GM21526 (cell line): ENCODE results near the gene AIG1.
A peak's percentile ranks its signal among the peaks of the same experiment; 100 is the strongest.
"Not testable (repeated sequence)": the region's sequence is repeated elsewhere in the genome, so short reads cannot be mapped to it uniquely, and the experiment has no call there.

Experiments
- ATAC-seq: cut with Tn5 transposase; IDR thresholded peaks from one replicate; pipeline ENCODE4 v1.9.1; 2021; ENCODE audit warnings: moderate library complexity; ENCODE audit not compliant: unreplicated experiment, low FRiP score

AIG1 gene

DNA sequence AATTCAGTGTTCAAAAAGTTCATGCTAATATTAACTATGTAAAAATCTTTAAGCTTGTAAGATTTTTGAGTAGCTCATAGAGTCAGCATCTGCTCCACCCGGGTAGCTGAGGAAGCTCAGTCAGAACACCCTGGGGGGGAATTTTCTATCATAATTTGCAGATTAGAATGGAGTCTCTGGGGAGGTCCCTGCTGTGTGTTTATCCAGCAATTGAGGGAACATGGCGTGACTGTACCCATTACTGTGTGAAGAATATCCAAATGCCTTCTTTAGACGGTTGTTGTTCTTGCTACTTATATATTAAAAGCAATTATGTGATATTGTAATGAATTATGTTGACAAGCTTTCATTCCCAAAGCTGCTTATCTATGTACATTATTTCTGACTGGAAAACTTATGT, 64.8 kb downstream of the AIG1 start:
- ATAC-seq = no peak

DNA sequence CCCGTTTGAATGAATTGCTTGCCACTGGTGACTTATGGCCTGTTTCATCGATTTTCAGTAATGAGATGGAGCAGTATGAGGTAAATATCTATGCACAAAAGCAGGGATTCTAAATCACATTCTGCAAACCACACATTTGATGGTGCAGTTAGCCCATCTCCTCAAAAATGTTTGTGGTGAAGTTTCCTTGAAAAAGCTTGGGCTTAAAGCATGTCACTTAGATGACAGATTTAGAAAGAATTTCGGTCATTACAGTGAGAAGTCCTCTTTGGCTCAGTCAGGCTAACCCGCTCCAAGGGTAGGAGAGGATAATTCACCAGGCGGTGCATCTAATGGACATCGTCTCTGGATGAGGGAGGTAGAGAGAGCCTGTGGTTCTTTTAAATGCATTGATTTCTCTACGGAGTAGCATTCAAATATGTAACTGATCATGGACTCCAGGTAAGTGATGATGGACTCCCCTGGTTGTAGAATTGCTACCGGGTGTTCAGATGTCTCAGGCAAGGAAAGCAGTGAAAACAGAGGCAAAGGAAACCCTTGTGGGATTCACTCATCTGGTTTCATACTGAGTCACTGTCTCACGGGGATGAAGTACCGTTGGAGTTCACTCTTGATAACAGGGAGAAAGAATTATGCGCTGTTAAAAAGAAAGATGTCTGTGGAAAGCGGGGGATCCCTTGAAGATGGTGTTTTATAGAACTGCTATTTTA, 65.3 kb downstream of the AIG1 start:
- peak; percentile 57 for ATAC-seq

DNA sequence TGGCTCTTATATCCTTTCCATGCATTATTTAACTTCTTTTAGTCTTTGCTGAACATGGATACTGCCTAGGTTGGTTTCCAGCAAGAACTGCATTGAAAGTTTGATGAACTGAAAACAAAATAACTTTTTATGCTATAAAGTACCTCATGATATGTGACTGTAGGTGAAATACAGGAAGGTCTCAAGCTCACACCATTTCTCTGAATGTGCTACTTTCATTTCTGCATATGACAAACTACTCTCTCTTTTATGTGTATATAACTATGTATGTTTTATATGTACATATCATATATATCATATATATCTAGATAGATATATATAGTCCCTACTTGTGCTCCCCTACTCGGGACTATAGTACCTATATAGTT, 65.9 kb downstream of the AIG1 start:
- ATAC-seq = peak; percentile 87

DNA sequence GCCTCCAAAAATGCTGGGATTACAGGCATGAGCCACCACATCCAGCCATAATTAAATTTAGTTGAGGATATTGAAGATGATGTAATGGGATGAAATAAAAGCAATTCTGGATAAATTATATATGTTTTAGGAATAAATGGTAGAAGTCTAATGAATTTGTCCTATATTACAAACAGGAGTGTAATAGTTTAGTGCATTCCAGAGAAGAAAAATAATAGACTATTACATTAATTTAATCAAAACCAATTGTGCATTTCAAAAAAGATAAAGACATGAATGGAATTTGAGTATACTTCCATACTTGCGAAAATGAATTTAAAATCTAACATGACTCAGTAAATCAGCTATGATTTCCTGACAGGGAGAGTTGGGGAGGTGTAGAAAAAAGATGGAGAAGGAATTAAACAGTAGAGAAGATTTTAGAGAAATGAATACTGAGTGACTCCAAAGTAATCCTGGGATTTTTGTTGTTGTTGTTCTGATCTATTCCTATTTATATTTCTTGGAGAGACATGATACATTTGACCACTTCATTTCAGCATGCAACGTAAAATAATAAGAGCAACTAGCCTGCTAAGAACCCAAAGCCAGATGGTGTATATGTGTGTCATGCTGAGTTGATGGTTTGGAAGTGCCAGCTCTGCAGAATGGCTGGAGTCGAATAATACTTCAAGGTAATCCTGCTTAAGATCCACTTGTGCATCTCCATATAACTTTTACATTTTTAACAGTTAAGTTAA, 67.4 kb downstream of the AIG1 start:
- ATAC-seq = no peak

DNA sequence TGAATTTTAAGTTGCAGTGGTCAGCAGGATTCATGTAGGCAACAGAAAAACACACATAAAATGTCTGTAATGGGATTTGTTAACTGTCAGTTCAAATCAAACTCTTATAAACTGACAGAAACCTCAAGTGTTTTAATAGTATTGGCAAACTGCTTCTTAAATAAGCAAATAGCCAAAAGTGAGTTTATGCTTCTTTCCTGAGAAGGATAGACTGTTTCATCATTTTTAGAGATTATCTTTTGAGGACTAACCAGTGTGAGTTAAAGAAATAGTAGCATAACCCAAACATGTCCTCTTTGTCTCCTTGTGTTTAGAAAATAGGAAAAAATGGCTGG, 68.0 kb downstream of the AIG1 start:
- ATAC-seq = no peak

DNA sequence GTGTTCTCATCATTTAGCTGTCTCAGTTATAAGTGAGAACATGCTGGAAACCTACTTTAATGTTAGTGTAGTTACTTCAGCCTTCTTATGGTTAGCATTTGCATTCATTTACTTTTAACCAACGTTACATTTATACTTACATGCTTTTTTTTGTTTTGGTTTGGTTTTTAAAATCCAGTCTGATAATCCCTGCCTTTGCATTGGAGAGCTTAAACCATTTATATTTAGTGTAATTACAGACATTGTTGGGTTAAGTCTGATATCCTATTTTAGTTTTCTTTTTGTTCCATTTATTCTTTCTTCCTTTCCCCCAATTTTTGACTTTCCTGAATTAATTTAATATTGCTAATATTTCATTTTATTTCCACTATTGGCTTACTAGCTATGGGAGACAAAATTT, 70.2 kb downstream of the AIG1 start:
- ATAC-seq = no peak

DNA sequence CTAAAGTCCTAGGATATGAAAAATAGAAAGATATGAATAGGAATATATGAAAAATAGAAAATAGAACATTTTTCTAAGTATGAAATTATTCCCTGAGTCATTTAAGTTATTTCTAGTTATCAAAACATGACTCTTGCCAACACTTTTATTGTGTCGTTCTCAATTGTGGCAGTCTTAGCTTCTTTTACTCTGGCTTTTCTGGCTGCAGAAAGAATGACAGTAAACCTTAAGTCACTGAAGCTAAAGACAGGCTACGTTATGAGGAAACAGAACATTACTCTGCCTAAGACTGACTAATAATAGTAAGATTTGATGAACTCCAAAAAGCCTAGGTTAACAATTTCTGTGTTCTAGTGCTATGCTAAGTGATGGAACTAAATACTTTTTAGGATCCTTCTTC, 74.6 kb downstream of the AIG1 start:
- ATAC-seq = no peak

DNA sequence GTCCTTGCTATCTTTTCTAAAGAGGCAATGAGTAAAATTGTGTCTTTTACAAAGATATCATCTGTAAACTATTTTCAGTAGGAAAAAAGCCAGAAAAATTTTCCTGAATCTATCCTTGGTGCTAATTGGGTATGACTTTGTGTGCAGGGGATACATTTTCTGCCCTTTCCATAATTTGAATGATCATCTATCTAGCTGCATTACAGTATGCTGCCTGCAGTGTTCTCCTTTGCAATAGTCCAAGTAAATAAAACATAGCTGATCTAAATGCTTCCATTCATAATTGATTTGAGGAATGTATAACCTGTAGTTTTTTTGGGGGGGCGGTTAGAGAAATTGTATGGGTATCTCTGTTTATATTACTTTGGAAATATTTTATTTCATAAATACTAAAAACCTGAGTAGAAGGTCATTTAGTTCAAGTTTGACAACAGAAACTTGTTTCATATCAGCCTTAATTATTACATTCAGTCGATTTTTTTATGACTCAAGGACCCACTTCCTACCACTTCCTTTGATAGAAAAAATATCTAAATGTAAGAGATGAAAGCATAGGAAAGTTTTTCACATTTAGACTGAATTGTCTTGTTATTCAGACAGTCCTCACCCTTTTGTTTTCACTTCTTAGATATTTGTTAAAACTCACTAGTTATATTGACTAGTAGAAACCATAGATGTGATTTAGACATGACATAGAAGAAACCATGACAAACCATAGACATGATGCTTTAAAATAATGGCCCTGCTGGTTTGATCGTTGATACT, 75.3 kb downstream of the AIG1 start:
- ATAC-seq = no peak

DNA sequence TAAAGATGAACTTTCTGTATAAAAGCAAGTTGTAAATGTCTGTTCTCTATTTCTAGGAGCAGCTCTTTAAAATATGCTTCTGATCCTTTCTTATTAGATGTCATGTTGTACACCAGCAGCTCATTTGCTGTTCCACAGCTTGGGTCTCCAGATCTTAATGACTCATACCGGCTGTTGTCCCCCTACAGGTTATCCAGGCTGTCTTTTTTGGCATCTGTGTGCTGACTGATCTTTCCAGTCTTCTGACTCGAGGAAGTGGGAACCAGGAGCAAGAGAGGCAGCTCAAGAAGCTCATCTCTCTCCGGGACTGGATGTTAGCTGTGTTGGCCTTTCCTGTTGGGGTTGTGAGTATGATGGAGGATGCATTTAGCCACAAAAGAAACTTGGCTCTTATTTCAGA, 76.0 kb downstream of the AIG1 start:
- no peak for ATAC-seq

DNA sequence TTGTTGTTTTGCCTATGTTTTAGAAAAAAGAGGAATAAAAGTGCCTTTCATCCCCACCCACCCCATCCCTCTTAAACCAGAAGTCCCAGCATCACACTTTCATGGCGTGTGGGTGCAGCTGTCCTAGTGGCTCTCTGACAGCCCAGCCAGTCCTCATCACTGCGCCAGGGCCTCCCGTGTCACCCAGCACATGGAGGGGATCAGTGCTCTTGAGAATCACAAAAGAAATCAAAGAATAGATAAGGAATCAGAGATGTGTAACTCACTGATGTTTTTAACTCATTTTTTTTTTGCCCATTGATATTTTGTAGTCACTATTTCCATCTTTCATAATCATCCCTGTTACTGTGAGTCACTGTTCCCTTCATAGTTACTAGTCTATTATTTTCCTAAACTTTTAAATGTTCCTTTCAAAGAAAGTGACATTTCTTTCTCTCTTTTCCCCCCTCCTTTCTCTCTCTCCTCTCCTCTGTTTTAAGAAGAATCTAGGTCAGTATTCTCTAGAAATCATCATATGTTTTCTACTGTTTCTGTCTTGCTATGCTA, 78.6 kb downstream of the AIG1 start:
- no peak for ATAC-seq

DNA sequence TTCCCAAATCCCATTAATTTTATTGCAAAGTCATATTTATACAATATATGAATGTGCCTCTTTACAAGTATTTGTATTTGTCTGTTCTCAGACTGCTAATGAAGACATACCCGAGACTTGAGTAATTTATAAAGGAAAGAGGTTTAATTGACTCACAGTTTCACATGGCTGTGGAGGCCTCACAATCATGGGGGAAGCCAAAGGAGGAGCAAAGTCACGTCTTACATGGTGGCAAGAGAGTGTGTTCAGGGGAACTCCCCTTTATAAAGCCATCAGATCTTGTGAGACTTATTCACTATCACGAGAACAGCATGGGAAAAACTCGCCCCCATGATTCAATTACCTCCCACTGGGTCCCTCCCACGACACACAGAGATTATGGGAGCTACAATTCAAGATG, 79.2 kb downstream of the AIG1 start:
- not testable (repeated sequence) for ATAC-seq

DNA sequence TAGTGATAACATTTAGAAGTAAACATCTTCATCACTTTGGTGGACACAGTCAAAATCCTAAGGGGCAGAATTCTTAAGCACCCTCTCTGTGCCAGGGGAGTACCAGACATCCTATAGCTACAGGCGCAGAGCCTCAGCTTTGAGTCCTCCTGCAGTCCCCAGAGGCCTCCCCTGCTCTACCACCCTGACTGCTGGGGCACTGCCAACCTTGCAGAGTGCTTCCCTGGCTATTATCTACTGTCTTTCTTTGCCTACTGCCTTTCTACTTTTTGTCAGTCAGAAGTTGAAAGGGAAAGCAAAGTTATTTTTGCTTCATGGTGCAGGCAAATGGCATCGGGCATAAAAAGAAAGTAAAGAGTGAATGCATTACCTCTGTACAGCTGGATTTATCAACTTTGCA, 80.1 kb downstream of the AIG1 start:
- no peak for ATAC-seq

DNA sequence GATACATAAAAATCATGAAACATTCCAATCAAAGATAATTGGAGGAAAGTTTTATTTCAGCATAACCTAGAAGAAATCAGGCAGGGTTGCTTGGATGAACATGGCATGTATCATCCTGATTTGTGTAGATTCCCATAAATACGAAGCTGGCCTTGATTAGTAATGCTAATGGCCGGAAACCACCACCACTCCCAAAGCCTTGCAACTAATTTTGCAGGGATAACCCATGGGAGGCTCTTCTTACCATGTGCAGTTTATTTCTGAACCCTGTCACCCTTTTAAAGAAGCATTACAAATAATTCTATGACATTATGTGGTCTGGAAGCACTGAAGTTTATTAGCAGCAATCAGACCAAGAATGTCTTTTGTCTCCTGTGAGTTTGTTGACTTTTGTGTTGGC, 80.8 kb downstream of the AIG1 start:
- no peak for ATAC-seq

DNA sequence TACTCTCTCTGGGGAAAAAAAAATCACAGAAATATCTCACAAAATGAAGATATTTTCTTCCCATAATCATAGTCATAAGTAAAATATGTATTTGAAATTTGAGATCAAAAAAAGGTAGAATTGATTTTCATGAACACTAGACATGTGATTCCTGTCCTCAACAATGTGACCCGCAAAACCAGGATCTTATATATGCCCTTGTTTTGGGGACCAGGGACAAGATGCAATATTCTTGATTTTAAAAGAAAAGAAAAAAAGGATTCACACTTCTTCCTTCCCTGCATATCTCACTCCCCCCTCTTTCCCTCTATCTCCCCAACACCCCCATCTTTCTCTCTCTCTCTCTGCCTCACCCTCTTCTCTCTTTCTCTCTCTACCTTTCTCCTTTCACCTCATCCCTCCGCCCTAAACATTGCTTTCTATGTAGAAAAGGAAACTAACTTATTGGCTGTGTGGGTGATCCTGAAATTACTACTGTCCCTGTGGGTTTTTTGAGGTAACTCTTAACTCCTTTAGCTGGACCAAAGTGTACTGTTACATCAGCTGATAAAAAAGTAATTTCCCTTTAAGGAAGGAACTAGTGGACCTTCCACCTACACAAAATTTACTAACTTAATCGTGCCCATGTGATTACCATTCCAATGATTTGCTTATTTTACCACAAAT, 85.6 kb downstream of the AIG1 start:
- peak; percentile 62 for ATAC-seq

DNA sequence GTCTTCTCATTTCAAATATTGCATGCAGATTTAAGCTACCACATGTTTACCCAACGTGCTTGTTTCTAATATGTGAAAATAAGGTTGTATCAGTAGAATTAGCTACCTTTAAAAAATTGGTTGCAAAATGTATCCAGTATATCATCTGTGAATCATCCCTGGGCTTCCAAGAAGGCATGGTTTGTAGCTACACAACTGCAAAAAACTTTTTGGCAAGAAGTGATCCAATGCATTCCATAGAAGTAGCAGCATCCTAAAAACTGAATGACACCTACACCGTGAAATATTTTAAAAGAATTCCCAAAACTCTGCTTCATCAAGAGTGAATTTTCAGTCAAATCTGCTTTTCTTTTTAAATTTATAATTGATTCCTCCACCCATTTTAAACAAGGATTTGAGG, 89.1 kb downstream of the AIG1 start:
- ATAC-seq = no peak

DNA sequence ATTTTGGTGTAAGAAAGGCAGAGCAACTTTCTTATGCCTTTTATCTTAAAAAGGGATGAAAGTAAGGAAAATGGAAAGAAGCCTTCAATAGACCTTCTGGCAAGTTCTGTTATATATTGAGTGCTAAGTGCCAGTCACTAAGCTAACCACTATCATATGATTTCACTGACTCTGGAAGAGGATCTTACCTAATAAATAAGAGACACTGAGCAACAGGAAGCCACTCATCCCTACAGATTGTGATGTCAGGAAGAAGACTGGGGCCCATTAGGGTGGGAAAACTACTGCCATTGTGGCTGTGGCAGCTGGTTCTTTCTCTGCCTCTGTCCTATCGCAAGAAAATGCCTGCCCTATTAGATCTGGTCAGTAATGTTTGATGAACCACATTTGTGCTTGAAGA, 89.6 kb downstream of the AIG1 start:
- ATAC-seq = no peak

DNA sequence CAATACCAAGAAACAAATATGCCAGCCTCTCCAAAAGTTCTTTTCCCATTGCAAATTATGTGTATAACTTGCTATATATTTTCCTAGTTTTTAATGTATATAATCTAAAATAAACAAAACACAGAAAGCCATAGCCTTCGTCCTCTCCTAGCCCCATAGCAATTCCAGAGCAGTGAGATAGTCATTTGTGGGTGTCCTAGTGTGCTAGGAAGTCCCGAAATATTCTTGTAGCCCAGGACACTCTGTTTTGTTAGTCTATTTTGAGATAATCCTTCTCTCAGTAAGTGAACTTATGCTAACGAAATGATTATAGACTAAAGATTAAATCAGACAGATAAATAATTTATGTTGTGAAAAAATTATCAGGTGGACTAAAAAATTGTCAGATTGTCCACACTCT, 90.7 kb downstream of the AIG1 start:
- no peak for ATAC-seq

DNA sequence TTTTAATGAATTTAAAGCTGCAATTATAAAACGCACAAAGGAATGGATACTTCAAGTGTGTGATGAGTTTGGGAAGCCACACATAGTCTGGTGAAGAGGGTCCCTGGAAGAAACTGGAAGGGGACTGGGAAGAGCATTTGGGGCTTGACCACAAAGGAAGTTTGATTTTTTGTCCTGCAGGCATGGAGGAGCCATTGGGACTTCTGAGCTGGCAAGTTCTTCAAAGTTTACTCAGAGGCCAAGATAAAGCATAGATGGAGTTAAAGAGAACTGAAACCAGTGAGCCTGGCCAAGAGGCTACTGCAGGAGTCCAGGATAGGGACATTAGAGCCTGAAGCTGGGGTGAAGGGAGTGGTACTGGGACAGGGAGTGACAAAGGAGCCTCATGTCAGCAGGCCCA, 95.0 kb downstream of the AIG1 start:
- no peak for ATAC-seq

DNA sequence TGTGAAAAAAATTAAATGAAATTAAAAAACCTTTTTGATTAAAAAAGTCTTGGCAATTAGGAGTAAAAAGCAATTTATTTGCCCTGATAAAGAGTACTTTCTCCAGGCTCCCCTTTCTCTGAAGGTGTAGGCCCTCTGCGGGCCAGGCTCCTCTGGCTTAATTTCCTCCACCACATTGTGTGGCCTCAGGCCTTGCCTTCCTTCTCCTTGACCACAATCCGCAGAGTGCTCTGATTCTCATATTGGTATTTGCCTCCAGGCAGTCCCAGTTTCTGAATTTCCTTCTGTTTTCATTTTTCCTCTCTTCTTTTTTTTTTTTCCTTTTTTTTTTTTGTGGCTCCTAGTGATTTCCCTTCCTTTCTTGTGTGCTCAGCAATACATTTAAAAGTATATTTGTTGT, 96.4 kb downstream of the AIG1 start:
- no peak for ATAC-seq

DNA sequence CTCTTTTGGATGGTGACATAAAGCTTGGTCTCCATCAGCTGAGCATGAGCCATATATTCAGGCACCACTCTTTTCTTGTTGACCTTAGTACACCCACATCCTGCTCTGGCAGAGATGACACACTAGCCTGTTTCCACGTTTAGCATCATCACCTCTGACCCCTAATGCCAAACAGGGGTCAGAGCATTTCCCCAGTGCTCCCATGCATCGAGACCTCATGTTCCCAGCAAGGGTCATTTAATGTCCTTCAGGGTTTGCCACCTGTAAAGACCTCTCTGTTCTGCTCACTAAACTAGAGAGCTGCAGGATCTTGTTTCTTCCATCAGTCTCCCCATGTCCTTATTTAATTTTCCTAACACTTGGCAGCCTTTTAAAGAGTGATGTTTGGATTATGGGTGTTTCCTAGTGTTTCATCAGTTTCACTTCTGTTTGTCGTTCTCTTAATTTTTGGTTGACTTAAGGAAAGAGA, 97.5 kb downstream of the AIG1 start:
- ATAC-seq = no peak

DNA sequence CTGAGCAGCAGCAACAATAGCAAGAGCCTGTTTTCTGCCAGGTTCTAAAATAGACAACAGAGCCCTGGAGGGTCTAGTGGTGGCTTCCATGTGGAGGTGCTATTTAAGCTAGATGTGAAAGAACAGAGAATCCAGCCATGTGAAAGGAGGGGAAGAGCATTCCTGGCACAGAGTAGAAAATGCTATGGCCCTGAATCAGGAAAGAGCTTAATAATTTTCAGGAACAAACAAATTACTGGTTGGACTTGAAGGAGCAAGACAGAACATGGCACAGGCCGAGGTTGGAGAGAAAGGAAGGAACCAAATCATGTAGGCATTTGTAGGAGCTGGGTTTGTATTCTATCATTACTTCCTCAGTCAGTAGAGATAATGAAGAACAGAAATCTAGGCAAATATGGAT, 98.3 kb downstream of the AIG1 start:
- ATAC-seq = no peak
